H9 (cell line): Measurements from ENCODE around the gene PLN. TPM values are rescaled to one million over a fixed set of nuclear protein-coding genes. Genes with fewer than 3 reads are reported as not detected.

Experiments used
- DNase-seq: peaks from one replicate; pipeline ENCODE4 v3.0.0-alpha.2; 2017
- H2AFZ ChIP-seq: one replicate; pipeline ENCODE4 v1.6.1; 2013; ENCODE audit warnings: mild to moderate bottlenecking, low read length, control low read depth, moderate library complexity
- H2AK5ac ChIP-seq: 2 replicates; pipeline ENCODE4 v1.6.1; 2013; ENCODE audit warnings: low read length, control low read depth, mixed read lengths; ENCODE audit not compliant: insufficient read length
- H2BK120ac ChIP-seq: one replicate; pipeline ENCODE4 v1.6.1; 2013; ENCODE audit warnings: low read depth, mild to moderate bottlenecking, low read length, control low read depth, inconsistent platforms; ENCODE audit not compliant: poor library complexity, severe bottlenecking
- H2BK12ac ChIP-seq: 2 replicates; pipeline ENCODE4 v1.6.1; 2013; ENCODE audit warnings: low read length, control low read depth, mixed read lengths, low read depth; ENCODE audit not compliant: insufficient read length
- H2BK15ac ChIP-seq: 2 replicates; pipeline ENCODE4 v1.6.1; 2013; ENCODE audit warnings: low read depth, low read length, control low read depth
- H2BK20ac ChIP-seq: one replicate; pipeline ENCODE4 v1.6.1; 2013; ENCODE audit warnings: low read depth, mild to moderate bottlenecking, low read length, control low read depth, inconsistent platforms; ENCODE audit not compliant: poor library complexity, severe bottlenecking
- H2BK5ac ChIP-seq: 2 replicates; pipeline ENCODE4 v1.6.1; 2013; ENCODE audit warnings: low read length, control low read depth, mixed read lengths; ENCODE audit not compliant: insufficient read length
- H3K14ac ChIP-seq: 2 replicates; pipeline ENCODE4 v1.6.1; 2013; ENCODE audit warnings: low read length, control low read depth; ENCODE audit not compliant: insufficient read depth
- H3K18ac ChIP-seq: 2 replicates; pipeline ENCODE4 v1.6.1; 2013; ENCODE audit warnings: low read depth, mild to moderate bottlenecking, mixed read lengths, low read length, control low read depth; ENCODE audit not compliant: insufficient read length
- H3K23ac ChIP-seq: 2 replicates; pipeline ENCODE4 v1.6.1; 2013; ENCODE audit warnings: low read length, control low read depth, mixed read lengths, low read depth; ENCODE audit not compliant: insufficient read length
- H3K23me2 ChIP-seq: 2 replicates; pipeline ENCODE4 v1.6.1; 2013; ENCODE audit warnings: low read depth, mild to moderate bottlenecking, mixed read lengths, low read length, control low read depth; ENCODE audit not compliant: insufficient read length, poor library complexity, severe bottlenecking
- H3K27ac ChIP-seq: 2 replicates; pipeline ENCODE4 v1.5.1; 2013; ENCODE audit warnings: low read length, control low read depth, mixed read lengths, low read depth; ENCODE audit not compliant: insufficient read length
- H3K27me3 ChIP-seq: 2 replicates; pipeline ENCODE4 v1.6.1; 2013; ENCODE audit warnings: low read length, control low read depth, inconsistent platforms; ENCODE audit not compliant: insufficient read depth
- H3K4ac ChIP-seq: 2 replicates; pipeline ENCODE4 v1.6.1; 2013; ENCODE audit warnings: low read depth, mild to moderate bottlenecking, control low read depth, inconsistent platforms, low read length, moderate library complexity
- H3K4me1 ChIP-seq: 2 replicates; pipeline ENCODE4 v1.6.1; 2013; ENCODE audit warnings: low read length, control low read depth, inconsistent platforms; ENCODE audit not compliant: insufficient read depth
- H3K4me2 ChIP-seq: 2 replicates; pipeline ENCODE4 v1.6.1; 2013; ENCODE audit warnings: low read length, control low read depth, mixed read lengths; ENCODE audit not compliant: insufficient read length, insufficient read depth
- H3K56ac ChIP-seq: 2 replicates; pipeline ENCODE4 v1.6.1; 2013; ENCODE audit warnings: low read depth, mild to moderate bottlenecking, mixed read lengths, low read length, control low read depth; ENCODE audit not compliant: insufficient read length
- H3K79me1 ChIP-seq: 2 replicates; pipeline ENCODE4 v1.6.1; 2013; ENCODE audit warnings: low read depth, mild to moderate bottlenecking, moderate library complexity, low read length, control low read depth, inconsistent platforms; ENCODE audit not compliant: insufficient read depth, poor library complexity, severe bottlenecking
- H3K79me2 ChIP-seq: 2 replicates; pipeline ENCODE4 v1.6.1; 2013; ENCODE audit warnings: low read length, control low read depth, inconsistent platforms; ENCODE audit not compliant: insufficient read depth
- H3K9ac ChIP-seq: 2 replicates; pipeline ENCODE4 v1.6.1; 2013; ENCODE audit warnings: low read length, control low read depth, mixed read lengths; ENCODE audit not compliant: insufficient read length; ENCODE audit errors: extremely low read depth
- H3K9me3 ChIP-seq: one replicate; pipeline ENCODE4 v1.6.1; 2013; ENCODE audit warnings: low read depth, low read length, inconsistent platforms; ENCODE audit not compliant: control insufficient read depth
- H3T11ph ChIP-seq: one replicate; pipeline ENCODE4 v1.6.1; 2013; ENCODE audit warnings: mild to moderate bottlenecking, low read length, control low read depth, inconsistent platforms
- H4K20me1 ChIP-seq: one replicate; pipeline ENCODE4 v1.6.1; 2013; ENCODE audit not compliant: control insufficient read depth, insufficient read length, insufficient read depth
- H4K5ac ChIP-seq: 2 replicates; pipeline ENCODE4 v1.6.1; 2013; ENCODE audit warnings: low read depth, mild to moderate bottlenecking, mixed read lengths, low read length, control low read depth; ENCODE audit not compliant: insufficient read length
- H4K8ac ChIP-seq: replicated peaks from 2 replicates; pipeline ENCODE4 v1.6.1; 2013; ENCODE audit warnings: low read length, control low read depth, mixed read lengths, low read depth; ENCODE audit not compliant: insufficient read length
- H4K91ac ChIP-seq: 2 replicates; pipeline ENCODE4 v1.6.1; 2013; ENCODE audit warnings: low read depth, mild to moderate bottlenecking, moderate library complexity, mixed read lengths, low read length, control low read depth; ENCODE audit not compliant: insufficient read length
- H3K27ac Mint-ChIP-seq, 3 experiments: 2 replicates in 2 of 3; 3 replicates in 1 of 3; pipeline ENCODE4 v1.8.0; 2020 to 2021; ENCODE audit warnings: mixed read lengths in 3 of 3, mild to moderate bottlenecking in 1 of 3, moderate library complexity in 1 of 3
- H3K27me3 Mint-ChIP-seq: 2 replicates; pipeline ENCODE4 v1.8.0; 2021; ENCODE audit warnings: low read depth, mild to moderate bottlenecking, moderate library complexity, mixed read lengths
- H3K36me3 Mint-ChIP-seq, 3 experiments: 2 replicates in 2 of 3; 3 replicates in 1 of 3; pipeline ENCODE4 v1.8.0; 2020 to 2021; ENCODE audit warnings: low read depth in 3 of 3, mixed read lengths in 3 of 3; ENCODE audit not compliant: insufficient read depth in 1 of 3
- H3K4me1 Mint-ChIP-seq, 2 experiments: 2 replicates each; pipeline ENCODE4 v1.8.0; 2020; ENCODE audit warnings: mixed read lengths in 2 of 2
- H3K4me3 Mint-ChIP-seq, 2 experiments: 2 replicates in 1 of 2; 3 replicates in 1 of 2; pipeline ENCODE4 v1.8.0; 2020 to 2021; ENCODE audit warnings: mild to moderate bottlenecking in 2 of 2, mixed read lengths in 2 of 2, moderate library complexity in 1 of 2
- H3K9me3 Mint-ChIP-seq, 2 experiments: 2 replicates in 1 of 2; 3 replicates in 1 of 2; pipeline ENCODE4 v1.8.0; 2020; ENCODE audit warnings: mild to moderate bottlenecking in 2 of 2, mixed read lengths in 2 of 2, moderate library complexity in 1 of 2
- WGBS: extraction: QIAGEN DNeasy Blood & Tissue Kit; methylation state at CpG from one replicate; pipeline ENCODE4 v1.1.7; 2013; ENCODE audit warnings: missing lambda C conversion rate, low lambda C conversion rate, mixed read lengths; ENCODE audit not compliant: insufficient read length; ENCODE audit errors: extremely low coverage; 5-methylcytosine and 5-hydroxymethylcytosine counted together
- total RNA-seq: library from RNA; stranded (reverse); gene quantifications from 2 replicates; pipeline ENCODE4 v1.2.1, GENCODE V29; 2021
- TF ChIP-seq, protein P1 (sequence below): fragments of 200-600 bp; sonication (generic); conservative IDR thresholded peaks from 3 replicates; pipeline ENCODE4 v1.8.0; 2021; ENCODE audit warnings: antibody characterized with exemption, mild to moderate bottlenecking

PLN gene
- total RNA-seq, 1 experiment from 2014 or later = not detected

DNA sequence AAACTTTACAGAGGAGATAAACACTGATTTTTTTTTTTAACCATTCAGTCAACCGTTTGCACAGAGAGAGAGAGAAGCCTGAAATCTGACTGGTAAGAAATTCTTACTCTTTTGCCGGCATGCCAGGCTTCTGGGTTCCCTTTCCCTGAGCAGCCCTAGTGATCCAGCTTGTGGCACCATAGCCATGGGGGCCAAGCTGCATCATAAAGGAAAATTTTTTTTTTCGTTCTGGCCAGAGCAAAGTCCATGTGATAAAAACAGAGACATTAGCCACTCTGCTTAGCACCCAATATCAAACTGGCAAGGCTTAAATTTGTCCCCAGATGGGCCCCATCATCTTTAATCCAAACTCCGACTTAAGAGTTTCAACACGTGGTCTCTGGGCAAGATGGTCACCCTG, 58.8 kb downstream of the PLN start:
- Mint-ChIP-seq H3K4me3 (no peak overlapping the region), H3K36me3 (peaks cover 1 to 12% (median 11%) of the 10 kb centered on the region in 3 experiments; a peak in 6 of 7 replicates), H3K4me1 (no peaks in the 10 kb centered on the region), H3K27ac (no peak overlapping the region), H3K9me3 (peaks cover 16 to 17% of the 10 kb centered on the region in 2 experiments; a peak in 4 of 5 replicates), H3K27me3 (no peaks in the 10 kb centered on the region)
- H3K56ac ChIP-seq = no peak overlapping the region
- no peak overlapping the region for H3K9ac ChIP-seq
- H3K9me3 ChIP-seq = no peaks in the 10 kb centered on the region
- no peak overlapping the region for H3K14ac ChIP-seq
- H4K5ac ChIP-seq = no peak overlapping the region
- WGBS = no CpG with 5 or more reads among the region's 5 CpGs
- H3K79me1 ChIP-seq = peaks cover 3% of the 10 kb centered on the region
- no peaks in the 10 kb centered on the region; the same call in 1 of the 2 replicates for H3K79me2 ChIP-seq
- H4K91ac ChIP-seq = no peak overlapping the region
- no peak overlapping the region for H2AFZ ChIP-seq
- H2BK5ac ChIP-seq = no peak overlapping the region
- DNase-seq = no peak
- no peak overlapping the region for H4K8ac ChIP-seq
- H3T11ph ChIP-seq = no peak overlapping the region
- no peak overlapping the region for H3K4me2 ChIP-seq
- H2BK12ac ChIP-seq = no peak overlapping the region
- no peaks in the 10 kb centered on the region for H3K27me3 ChIP-seq
- H3K27ac ChIP-seq = no peak overlapping the region
- H3K18ac ChIP-seq = no peak overlapping the region
- no peak overlapping the region for H2AK5ac ChIP-seq
- H4K20me1 ChIP-seq = no peaks in the 10 kb centered on the region
- no peak overlapping the region for H3K23ac ChIP-seq
- no peak overlapping the region for H2BK15ac ChIP-seq
- no peaks in the 10 kb centered on the region for H3K4me1 ChIP-seq
- TF ChIP-seq, protein P1, sequence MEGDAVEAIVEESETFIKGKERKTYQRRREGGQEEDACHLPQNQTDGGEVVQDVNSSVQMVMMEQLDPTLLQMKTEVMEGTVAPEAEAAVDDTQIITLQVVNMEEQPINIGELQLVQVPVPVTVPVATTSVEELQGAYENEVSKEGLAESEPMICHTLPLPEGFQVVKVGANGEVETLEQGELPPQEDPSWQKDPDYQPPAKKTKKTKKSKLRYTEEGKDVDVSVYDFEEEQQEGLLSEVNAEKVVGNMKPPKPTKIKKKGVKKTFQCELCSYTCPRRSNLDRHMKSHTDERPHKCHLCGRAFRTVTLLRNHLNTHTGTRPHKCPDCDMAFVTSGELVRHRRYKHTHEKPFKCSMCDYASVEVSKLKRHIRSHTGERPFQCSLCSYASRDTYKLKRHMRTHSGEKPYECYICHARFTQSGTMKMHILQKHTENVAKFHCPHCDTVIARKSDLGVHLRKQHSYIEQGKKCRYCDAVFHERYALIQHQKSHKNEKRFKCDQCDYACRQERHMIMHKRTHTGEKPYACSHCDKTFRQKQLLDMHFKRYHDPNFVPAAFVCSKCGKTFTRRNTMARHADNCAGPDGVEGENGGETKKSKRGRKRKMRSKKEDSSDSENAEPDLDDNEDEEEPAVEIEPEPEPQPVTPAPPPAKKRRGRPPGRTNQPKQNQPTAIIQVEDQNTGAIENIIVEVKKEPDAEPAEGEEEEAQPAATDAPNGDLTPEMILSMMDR = no peak
- H3K23me2 ChIP-seq = no peaks in the 10 kb centered on the region
- no peak overlapping the region for H2BK120ac ChIP-seq
- no peak overlapping the region for H2BK20ac ChIP-seq
- H3K4ac ChIP-seq = no peak overlapping the region

Other genes with a start within 250 kb of the PLN start
- gene CEP85L, start 103.3 kb downstream of the PLN start, total RNA-seq = 3.8 TPM in 2 replicates